Measurements from ENCODE around the gene BBS1. TPM values are rescaled to one million over a fixed set of nuclear protein-coding genes. Genes with fewer than 3 reads are reported as not detected.

BBS1 gene
- total RNA-seq, 1 donor from 2014 or later, result 41.4 TPM

DNA sequence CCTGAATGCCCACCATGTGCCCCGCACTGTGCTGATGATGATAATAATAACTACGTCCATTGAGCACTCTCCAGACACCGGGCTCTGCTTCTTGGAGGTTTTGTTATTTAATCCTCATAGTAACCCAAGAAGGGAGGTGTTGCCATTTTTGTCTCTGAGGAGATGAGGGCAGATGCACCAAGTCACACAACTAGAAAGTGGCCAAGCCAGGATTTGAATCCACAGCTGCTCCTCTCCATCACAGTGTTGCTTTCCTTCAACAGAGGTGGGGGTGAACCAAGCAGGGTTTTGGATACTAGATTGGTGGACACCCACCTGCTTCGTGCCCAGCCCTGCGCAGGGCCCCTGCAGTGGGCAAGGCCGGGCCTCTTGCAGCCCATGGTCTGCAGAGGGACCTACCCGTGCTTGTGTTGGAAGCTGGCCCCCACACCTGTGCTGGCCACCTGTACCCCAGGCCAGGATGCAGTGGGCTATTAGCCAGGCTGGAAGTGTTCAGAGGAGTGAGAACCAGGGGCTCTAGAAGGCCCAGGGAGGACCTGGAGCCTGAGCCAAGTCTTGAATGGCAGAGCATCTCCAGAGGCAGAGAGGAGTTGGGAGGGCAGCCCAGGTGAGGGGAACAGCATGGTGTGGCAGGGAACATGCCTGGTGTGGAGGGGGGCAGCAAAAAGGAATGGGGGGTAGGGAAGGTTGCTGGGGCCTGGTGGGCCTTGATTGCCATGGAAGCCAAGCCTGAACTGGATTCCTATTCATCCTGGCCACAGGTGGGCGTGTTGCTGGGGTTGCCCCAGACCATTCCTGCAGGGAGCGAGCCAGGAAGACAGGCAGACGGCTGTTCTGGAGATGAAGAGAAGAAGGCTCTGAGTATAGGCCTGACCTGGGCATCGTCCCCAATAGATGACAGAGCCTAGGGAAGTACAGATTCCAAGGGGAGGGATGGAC is 32.9 kb upstream of the BBS1 start:
- DNase-seq (no peak), ATAC-seq (no peak)
- Histone ChIP-seq H3K27me3 (ENCODE audit: low read depth) (no peaks in the 10 kb centered on the region), H3K4me1 (peaks cover 17% of the 10 kb centered on the region), H3K4me3 (no peak overlapping the region), H3K36me3 (peaks cover 42% of the 10 kb centered on the region), H3K9me3 (no peaks in the 10 kb centered on the region), H3K27ac (no peak overlapping the region)
- TF ChIP-seq, protein P1, sequence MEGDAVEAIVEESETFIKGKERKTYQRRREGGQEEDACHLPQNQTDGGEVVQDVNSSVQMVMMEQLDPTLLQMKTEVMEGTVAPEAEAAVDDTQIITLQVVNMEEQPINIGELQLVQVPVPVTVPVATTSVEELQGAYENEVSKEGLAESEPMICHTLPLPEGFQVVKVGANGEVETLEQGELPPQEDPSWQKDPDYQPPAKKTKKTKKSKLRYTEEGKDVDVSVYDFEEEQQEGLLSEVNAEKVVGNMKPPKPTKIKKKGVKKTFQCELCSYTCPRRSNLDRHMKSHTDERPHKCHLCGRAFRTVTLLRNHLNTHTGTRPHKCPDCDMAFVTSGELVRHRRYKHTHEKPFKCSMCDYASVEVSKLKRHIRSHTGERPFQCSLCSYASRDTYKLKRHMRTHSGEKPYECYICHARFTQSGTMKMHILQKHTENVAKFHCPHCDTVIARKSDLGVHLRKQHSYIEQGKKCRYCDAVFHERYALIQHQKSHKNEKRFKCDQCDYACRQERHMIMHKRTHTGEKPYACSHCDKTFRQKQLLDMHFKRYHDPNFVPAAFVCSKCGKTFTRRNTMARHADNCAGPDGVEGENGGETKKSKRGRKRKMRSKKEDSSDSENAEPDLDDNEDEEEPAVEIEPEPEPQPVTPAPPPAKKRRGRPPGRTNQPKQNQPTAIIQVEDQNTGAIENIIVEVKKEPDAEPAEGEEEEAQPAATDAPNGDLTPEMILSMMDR (IDR thresholded peaks at IDR 0.05), result no peak
- intact Hi-C loops (cut with DNase I), result no loop called here

DNA sequence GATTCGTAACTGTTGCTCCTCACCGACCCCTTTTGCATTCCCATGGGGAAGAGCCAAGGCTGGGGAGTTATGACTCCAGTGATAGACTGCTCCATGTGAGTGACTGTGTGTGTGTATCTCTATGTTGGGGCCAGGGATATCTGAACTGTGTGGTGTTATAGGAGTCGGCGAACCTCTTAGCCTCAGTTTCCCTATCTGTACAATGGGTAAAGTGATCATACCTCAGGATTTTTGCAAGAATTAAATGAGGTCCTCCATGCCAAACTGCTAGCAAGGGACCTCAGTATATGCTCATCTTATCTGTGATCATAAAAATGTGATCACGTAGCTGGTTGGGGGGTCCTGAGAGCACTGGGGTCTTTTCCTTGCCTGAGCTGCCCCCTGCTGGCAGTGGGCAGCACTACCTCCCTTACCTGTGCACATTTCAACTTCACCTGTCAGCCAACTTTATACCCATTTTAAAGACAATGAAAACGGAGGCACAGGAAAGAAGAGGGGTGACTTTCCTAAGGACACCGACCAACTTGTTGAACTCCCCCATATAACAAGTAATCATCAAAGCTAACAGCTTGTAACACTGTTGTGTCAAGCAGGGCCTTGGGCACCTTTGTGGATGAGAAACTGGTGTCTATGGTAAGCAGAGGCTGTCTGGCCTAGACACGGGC is 31.6 kb upstream of the BBS1 start:
- ATAC-seq (no peak), DNase-seq (no peak)
- Histone ChIP-seq H3K4me3 (peak overlapping the region; percentile 75), H3K4me1 (peaks cover 17% of the 10 kb centered on the region), H3K27me3 (ENCODE audit: low read depth) (no peaks in the 10 kb centered on the region), H3K27ac (peak overlapping the region; percentile 92), H3K36me3 (peaks cover 37% of the 10 kb centered on the region), H3K9me3 (no peaks in the 10 kb centered on the region)
- TF ChIP-seq, protein P1 (IDR thresholded peaks at IDR 0.05), result peak; percentile 69
- intact Hi-C loops (cut with DNase I), result no loop called here

DNA sequence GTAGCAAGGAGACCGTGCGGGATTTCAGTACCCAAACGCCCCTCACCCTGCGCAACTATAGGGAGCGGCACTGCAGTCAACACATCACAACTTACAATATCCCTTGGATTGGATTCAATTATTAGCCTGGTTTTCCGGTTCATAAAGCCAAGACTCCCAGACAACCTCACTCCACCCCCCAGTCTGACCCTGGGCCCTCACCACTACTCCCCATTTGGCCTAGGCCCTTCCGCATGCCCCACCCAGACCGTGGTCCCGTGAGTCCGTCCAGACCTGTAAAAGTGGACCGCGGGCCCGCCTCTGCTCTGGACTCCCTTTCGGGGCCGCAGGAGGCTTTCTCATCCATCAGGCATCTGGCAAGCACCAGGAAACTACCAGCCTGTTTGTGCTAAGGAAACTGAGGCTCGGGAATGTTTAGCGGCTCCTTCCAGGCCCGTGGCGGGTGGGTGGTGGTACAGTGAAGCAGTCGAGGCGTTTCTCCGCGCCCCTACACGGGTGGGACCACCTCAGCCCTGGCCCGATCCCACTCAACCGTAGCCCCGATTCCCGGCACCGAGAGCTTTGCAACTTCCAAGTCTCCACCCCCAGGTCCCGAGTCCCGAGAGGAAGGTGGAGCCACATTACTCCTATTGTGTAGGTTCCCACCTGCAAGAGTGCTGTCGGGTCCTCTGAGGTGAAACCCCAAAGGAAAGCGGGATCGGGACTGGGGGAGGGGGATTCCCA is 30.9 kb upstream of the BBS1 start:
- H3K27ac ChIP-seq, result peak overlapping the region; percentile 92
- H3K4me3 ChIP-seq, result peak overlapping the region; percentile 75
- intact Hi-C loops (cut with DNase I), result no loop called here
- DNase-seq (peak; percentile 70), ATAC-seq (peak; percentile 55 to 76)
- H3K4me1 ChIP-seq, result peaks cover 17% of the 10 kb centered on the region
- H3K36me3 ChIP-seq, result peaks cover 34% of the 10 kb centered on the region
- TF ChIP-seq, protein P1 (IDR thresholded peaks at IDR 0.05), result no peak
- H3K9me3 ChIP-seq, result no peaks in the 10 kb centered on the region
- H3K27me3 ChIP-seq (ENCODE audit: low read depth), result no peaks in the 10 kb centered on the region

DNA sequence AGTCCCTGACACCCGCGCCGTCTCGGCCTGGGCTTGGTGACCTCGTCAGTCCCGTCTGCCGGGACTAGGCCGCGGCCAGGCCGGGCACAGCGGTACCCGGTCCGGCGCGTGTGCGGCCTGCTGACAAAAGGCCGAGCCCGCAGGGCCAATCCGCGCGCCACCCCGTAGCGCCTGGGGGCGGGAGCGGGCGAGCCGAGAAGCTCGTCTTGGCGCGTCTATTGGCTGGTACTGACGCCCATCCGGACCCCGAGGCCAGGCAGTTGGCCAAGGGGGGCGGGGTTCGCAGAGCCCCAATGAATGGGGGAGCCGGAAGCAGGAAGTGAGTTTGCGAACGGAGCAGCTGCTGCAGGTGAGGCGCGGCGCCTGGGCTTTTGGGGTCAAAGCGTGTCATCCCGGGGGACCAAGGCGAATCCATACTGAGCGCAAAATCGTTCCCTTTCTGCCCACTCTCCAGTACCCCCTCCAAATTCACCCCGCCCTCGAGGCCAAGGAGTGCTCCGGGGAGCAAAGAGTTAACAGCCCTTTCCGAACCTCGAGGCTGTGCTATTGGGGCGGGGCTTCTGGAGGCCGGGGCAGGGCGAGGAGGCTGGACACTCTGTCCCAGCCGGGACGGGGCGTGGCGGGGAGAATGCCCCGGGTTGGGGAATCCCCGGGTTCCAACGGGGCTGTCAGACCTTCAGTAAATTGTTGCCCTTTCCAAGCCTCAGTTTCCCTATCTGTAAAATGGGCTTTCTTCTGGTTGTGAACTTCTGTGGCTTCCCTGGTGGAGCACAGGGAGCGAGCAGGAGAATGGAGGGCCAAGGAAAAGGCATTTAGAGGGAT is 30.1 kb upstream of the BBS1 start, which contains the start of gene DPP3:
TSS of gene DPP3 (plus strand) at position 318 of the 822 bp plus-strand sequence. CDS start 1,767 bp downstream, outside the sequence.
- DNase-seq (peak; percentile 98), ATAC-seq (peak; percentile 97 to 98)
- H3K4me3 ChIP-seq, result peak within 1 kb of the TSS; percentile 75
- TF ChIP-seq, protein P1 (IDR thresholded peaks at IDR 0.05), result no peak
- no peaks in the 10 kb centered on the region for H3K27me3 ChIP-seq (ENCODE audit: low read depth)
- H3K9me3 ChIP-seq, result no peaks in the 10 kb centered on the region
- intact Hi-C loops (cut with DNase I), result no loop called here
- peak within 1 kb of the TSS; percentile 92 for H3K27ac ChIP-seq
- H3K36me3 ChIP-seq, result peaks cover 32% of the 10 kb centered on the region
- H3K4me1 ChIP-seq, result peaks cover 17% of the 10 kb centered on the region
